Gastrocnemius medialis (tissue), 4 donors: ENCODE results near the gene ARSI.
"Not testable (repeated sequence)": the region's sequence is repeated elsewhere in the genome, so short reads cannot be mapped to it uniquely, and the experiment has no call there.

ENCODE experiments used
- CTCF ChIP-seq, 5 experiments: fragments of 450-650 bp in 3 of 5; fragments of 200-600 bp in 2 of 5; sonication (generic) in 2 of 5; IDR thresholded peaks in 4 of 5; conservative IDR thresholded peaks in 1 of 5; 1 replicate in 4 of 5; 2 replicates in 1 of 5; pipeline ENCODE4 v1.5.1; 2016 to 2019; ENCODE audit warnings: antibody characterized with exemption in 5 of 5, mild to moderate bottlenecking in 3 of 5, moderate library complexity in 3 of 5
- POLR2A ChIP-seq, 2 donors: fragments of 450-650 bp; IDR thresholded peaks; one replicate each; pipeline ENCODE4 v1.6.1; 2017; ENCODE audit warnings: antibody characterized with exemption in 2 of 2, mild to moderate bottlenecking in 2 of 2, moderate library complexity in 2 of 2

- not testable (repeated sequence) for TF ChIP-seq POLR2A (IDR thresholded peaks at IDR 0.05); CTCF (IDR thresholded peaks at IDR 0.05 in 4 of 5, conservative IDR thresholded peaks at IDR 0.05 in 1 of 5)
Observed at GRCh38 chr5:150248493-150248892, 54.2 kb downstream of the ARSI start.
